ENCODE measurements around the gene NEK1. TPM values are rescaled to one million over a fixed set of nuclear protein-coding genes. Genes with fewer than 3 reads are reported as not detected.

Gene NEK1
- total and polyA plus RNA-seq, 7 experiments from 2014 or later = 7.8 to 21.0 (median 13.9) TPM

DNA sequence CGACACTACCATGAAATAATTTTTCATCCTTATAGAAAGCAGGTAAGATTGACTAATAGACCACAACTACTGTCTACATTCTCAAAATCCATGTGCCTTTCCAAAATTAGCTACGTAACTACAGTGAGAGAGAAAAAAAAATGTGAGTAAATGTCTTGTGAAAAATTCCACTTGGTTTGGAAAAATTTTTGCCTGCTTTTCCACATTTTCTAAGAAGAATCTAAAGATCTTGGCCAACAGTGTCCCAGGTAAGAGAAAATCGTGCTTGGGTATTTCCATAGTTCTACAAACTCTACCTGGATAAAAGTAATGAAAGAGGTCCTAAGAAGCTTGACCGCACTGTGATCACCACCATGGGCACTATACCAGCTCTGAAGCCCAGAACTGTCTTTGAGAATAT lies 6.6 kb upstream of the NEK1 start:
- Mint-ChIP-seq H3K9me3 (no peaks in the 10 kb centered on the region), H3K4me1 (peaks cover 21 to 72% (median 56%) of the 10 kb centered on the region in 7 donors), H3K27me3 (no peaks in the 10 kb centered on the region), H3K36me3 (peaks cover 0 to 4% (median 0%) of the 10 kb centered on the region in 5 donors), H3K4me3 (peak overlapping the region; percentile 89 to 99 (median 98)), H3K27ac (peak overlapping the region; percentile 88 to 99 (median 98))
- ChIA-PET POLR2A (interaction anchor here (0.9 to 3.4 kb wide), 3 partner anchors 7 to 41 kb away, joined by 3 to 16 read pairs (median 15); partner anchors contain the start of gene NEK1), CTCF (no interaction called here)
- intact Hi-C loops (cut with micrococcal nuclease) = loop anchor here in 1 of 2 donors (1.0 kb wide), 1 partner anchor 1139 kb away; the partner anchor contains the start of gene DDX60L
- no peak for ATAC-seq
- peak overlapping the region; percentile 8 for H3K4me3 ChIP-seq (ENCODE audit: low read length)
- peak overlapping the region; percentile 96 for H3K27ac ChIP-seq (ENCODE audit: low read depth, low read length)
- H3K4me1 ChIP-seq (ENCODE audit: control insufficient read depth in 2 of 2, insufficient read depth in 2 of 2, low read length in 2 of 2) = peaks cover 26 to 32% of the 10 kb centered on the region in 2 donors
- no peaks in the 10 kb centered on the region for H3K9me3 ChIP-seq (ENCODE audit: control insufficient read depth in 2 of 3, low read length in 3 of 3)
- H3K36me3 ChIP-seq (ENCODE audit: control insufficient read depth in 2 of 3, insufficient read depth in 3 of 3, low read length in 3 of 3) = peaks cover 0 to 7% (median 0%) of the 10 kb centered on the region in 3 experiments
- H3K27me3 ChIP-seq (ENCODE audit: control insufficient read depth in 2 of 2, insufficient read depth in 2 of 2, low read length in 2 of 2) = no peaks in the 10 kb centered on the region
- no peak for DNase-seq

DNA sequence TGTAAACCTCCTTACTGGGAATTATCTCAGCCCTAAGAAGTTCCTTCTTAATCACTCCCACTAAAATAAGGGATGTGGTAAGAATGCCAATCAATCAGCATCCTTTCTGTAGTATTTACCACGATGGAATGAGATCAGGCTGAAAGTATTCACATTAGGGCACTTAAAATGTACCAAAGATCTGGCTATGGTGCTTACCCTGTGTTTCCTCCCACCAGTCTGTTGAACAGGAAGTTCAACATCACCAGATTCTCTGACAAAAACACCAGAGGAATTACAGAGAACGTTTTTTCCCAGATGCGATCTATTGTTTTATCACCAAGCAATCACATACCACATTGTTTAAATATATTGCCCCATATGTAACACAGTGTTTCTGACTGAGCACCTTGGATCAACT lies 5.9 kb upstream of the NEK1 start:
- ATAC-seq = no peak
- DNase-seq = peak in 7 of 9 donors; percentile 5 to 42 (median 26)
- H3K4me3 Mint-ChIP-seq = peak overlapping the region; percentile 58 to 99 (median 98)
- no peaks in the 10 kb centered on the region for H3K27me3 Mint-ChIP-seq
- no peaks in the 10 kb centered on the region for H3K9me3 Mint-ChIP-seq
- Histone ChIP-seq H3K4me3 (ENCODE audit: low read length) (no peak overlapping the region), H3K9me3 (ENCODE audit: control insufficient read depth in 2 of 3, low read length in 3 of 3) (no peaks in the 10 kb centered on the region), H3K4me1 (ENCODE audit: control insufficient read depth in 2 of 2, insufficient read depth in 2 of 2, low read length in 2 of 2) (peaks cover 26 to 35% of the 10 kb centered on the region in 2 donors), H3K36me3 (ENCODE audit: control insufficient read depth in 2 of 3, insufficient read depth in 3 of 3, low read length in 3 of 3) (peaks cover 0 to 7% (median 0%) of the 10 kb centered on the region in 3 experiments), H3K27me3 (ENCODE audit: control insufficient read depth in 2 of 2, insufficient read depth in 2 of 2, low read length in 2 of 2) (no peaks in the 10 kb centered on the region), H3K27ac (ENCODE audit: low read depth, low read length) (peak overlapping the region; percentile 96)
- H3K27ac Mint-ChIP-seq = peak overlapping the region; percentile 88 to 99 (median 98)
- intact Hi-C loops (cut with micrococcal nuclease) = no loop called here
- ChIA-PET POLR2A (interaction anchor here (0.9 to 3.1 kb wide), 2 partner anchors 10 to 42 kb away, joined by 3 to 15 read pairs; no protein-coding TSS in a partner anchor), CTCF (no interaction called here)
- peaks cover 16 to 68% (median 54%) of the 10 kb centered on the region in 7 donors for H3K4me1 Mint-ChIP-seq
- no peaks in the 10 kb centered on the region for H3K36me3 Mint-ChIP-seq

DNA sequence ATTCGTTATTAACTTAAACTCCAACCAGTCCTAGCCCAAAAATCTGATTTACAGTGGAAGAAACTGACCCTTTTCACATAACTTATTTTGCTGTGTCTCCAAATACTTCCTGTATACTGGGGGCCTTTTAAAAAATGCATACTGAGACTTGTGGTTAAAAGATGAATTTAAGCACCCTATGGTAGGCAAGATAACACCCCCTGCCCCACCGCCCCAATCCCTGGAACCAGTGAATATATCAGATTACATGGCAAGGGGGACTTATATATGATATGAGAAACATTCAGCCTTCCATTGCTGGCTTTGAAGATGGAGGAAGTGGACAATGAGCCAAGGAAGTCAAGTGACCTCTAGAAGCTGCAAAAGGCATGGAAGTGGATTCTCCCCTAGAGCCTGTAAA lies 4.9 kb upstream of the NEK1 start:
- peaks cover 17 to 34% of the 10 kb centered on the region in 2 donors for H3K4me1 ChIP-seq (ENCODE audit: control insufficient read depth in 2 of 2, insufficient read depth in 2 of 2, low read length in 2 of 2)
- no peaks in the 10 kb centered on the region for H3K9me3 Mint-ChIP-seq
- ATAC-seq (no peak), DNase-seq (no peak)
- no peaks in the 10 kb centered on the region for H3K9me3 ChIP-seq (ENCODE audit: control insufficient read depth in 2 of 3, low read length in 3 of 3)
- peak overlapping the region in 1 of 10 donors; percentile 56 for H3K4me3 Mint-ChIP-seq
- no peak overlapping the region for H3K27ac ChIP-seq (ENCODE audit: low read depth, low read length)
- H3K27ac Mint-ChIP-seq = peak overlapping the region in 8 of 9 donors; percentile 54 to 99 (median 88)
- no peaks in the 10 kb centered on the region for H3K36me3 Mint-ChIP-seq
- CTCF ChIA-PET = no interaction called here
- H3K4me1 Mint-ChIP-seq = peaks cover 15 to 68% (median 52%) of the 10 kb centered on the region in 7 donors
- H3K36me3 ChIP-seq (ENCODE audit: control insufficient read depth in 2 of 3, insufficient read depth in 3 of 3, low read length in 3 of 3) = peaks cover 0 to 9% (median 0%) of the 10 kb centered on the region in 3 experiments
- no peaks in the 10 kb centered on the region for H3K27me3 ChIP-seq (ENCODE audit: control insufficient read depth in 2 of 2, insufficient read depth in 2 of 2, low read length in 2 of 2)
- H3K4me3 ChIP-seq (ENCODE audit: low read length) = no peak overlapping the region
- POLR2A ChIA-PET = no interaction called here
- H3K27me3 Mint-ChIP-seq = no peaks in the 10 kb centered on the region
- intact Hi-C loops (cut with micrococcal nuclease) = no loop called here

- Histone ChIP-seq H3K4me3 (ENCODE audit: low read length) (no peak overlapping the region), H3K4me1 (ENCODE audit: control insufficient read depth in 2 of 2, insufficient read depth in 2 of 2, low read length in 2 of 2) (peaks cover 13 to 29% of the 10 kb centered on the region in 2 donors), H3K9me3 (ENCODE audit: control insufficient read depth in 2 of 3, low read length in 3 of 3) (no peaks in the 10 kb centered on the region), H3K27ac (ENCODE audit: low read depth, low read length) (no peak overlapping the region), H3K36me3 (ENCODE audit: control insufficient read depth in 2 of 3, insufficient read depth in 3 of 3, low read length in 3 of 3) (peaks cover 0 to 11% (median 0%) of the 10 kb centered on the region in 3 experiments), H3K27me3 (ENCODE audit: control insufficient read depth in 2 of 2, insufficient read depth in 2 of 2, low read length in 2 of 2) (no peaks in the 10 kb centered on the region)
- POLR2A ChIA-PET = no interaction called here
- intact Hi-C loops (cut with micrococcal nuclease) = no loop called here
- peaks cover 11 to 68% (median 50%) of the 10 kb centered on the region in 7 donors for H3K4me1 Mint-ChIP-seq
- no peaks in the 10 kb centered on the region for H3K36me3 Mint-ChIP-seq
- peak overlapping the region in 8 of 9 donors; percentile 23 to 98 (median 80) for H3K27ac Mint-ChIP-seq
- H3K4me3 Mint-ChIP-seq = no peak overlapping the region
- DNase-seq = no peak
- ATAC-seq = no peak
- CTCF ChIA-PET = no interaction called here
- H3K27me3 Mint-ChIP-seq = no peaks in the 10 kb centered on the region
- no peaks in the 10 kb centered on the region for H3K9me3 Mint-ChIP-seq
Measured at GRCh38 chr4:169616846-169617245, 4.5 kb upstream of the NEK1 start.

- H3K27me3 ChIP-seq (ENCODE audit: control insufficient read depth in 2 of 2, insufficient read depth in 2 of 2, low read length in 2 of 2) = no peaks in the 10 kb centered on the region
- H3K27ac ChIP-seq (ENCODE audit: low read depth, low read length) = no peak overlapping the region
- ChIA-PET POLR2A (no interaction called here), CTCF (interaction anchor here (1.0 to 1.3 kb wide), 2 partner anchors 11 to 195 kb away, joined by 3 read pairs; no protein-coding TSS in a partner anchor)
- Mint-ChIP-seq H3K4me3 (peak overlapping the region in 1 of 10 donors; percentile 22), H3K36me3 (no peaks in the 10 kb centered on the region), H3K27ac (peak overlapping the region in 6 of 9 donors; percentile 32 to 95 (median 60)), H3K9me3 (no peaks in the 10 kb centered on the region), H3K4me1 (peaks cover 17 to 70% (median 55%) of the 10 kb centered on the region in 7 donors), H3K27me3 (no peaks in the 10 kb centered on the region)
- H3K4me3 ChIP-seq (ENCODE audit: low read length) = no peak overlapping the region
- ATAC-seq = no peak
- intact Hi-C loops (cut with micrococcal nuclease) = no loop called here
- DNase-seq = no peak
- peaks cover 0 to 11% (median 0%) of the 10 kb centered on the region in 3 experiments for H3K36me3 ChIP-seq (ENCODE audit: control insufficient read depth in 2 of 3, insufficient read depth in 3 of 3, low read length in 3 of 3)
- peaks cover 14 to 34% of the 10 kb centered on the region in 2 donors for H3K4me1 ChIP-seq (ENCODE audit: control insufficient read depth in 2 of 2, insufficient read depth in 2 of 2, low read length in 2 of 2)
- no peaks in the 10 kb centered on the region for H3K9me3 ChIP-seq (ENCODE audit: control insufficient read depth in 2 of 3, low read length in 3 of 3)
Measured at GRCh38 chr4:169615467-169616106, 3.2 kb upstream of the NEK1 start.

GRCh38 chr4:169612871-169613859 lies 782 bp upstream of the NEK1 start:
- Mint-ChIP-seq H3K9me3 (no peaks in the 10 kb centered on the region), H3K27me3 (no peaks in the 10 kb centered on the region), H3K36me3 (no peaks in the 10 kb centered on the region), H3K4me3 (peak overlapping the region; percentile 90 to 99 (median 98)), H3K4me1 (peaks cover 12 to 73% (median 50%) of the 10 kb centered on the region in 7 donors), H3K27ac (peak overlapping the region; percentile 97 to 100 (median 100))
- DNase-seq = peak; percentile 37 to 78 (median 73)
- CTCF ChIA-PET = interaction anchor here (0.6 to 2.2 kb wide), 15 partner anchors 9 to 1114 kb away, joined by 3 to 10 read pairs (median 4); partner anchors contain the start of gene CBR4
- H3K4me1 ChIP-seq (ENCODE audit: control insufficient read depth in 2 of 2, insufficient read depth in 2 of 2, low read length in 2 of 2) = peaks cover 8 to 25% of the 10 kb centered on the region in 2 donors
- ATAC-seq = peak; percentile 62
- POLR2A ChIA-PET = interaction anchor here (0.7 to 2.7 kb wide), 7 partner anchors 8 to 414 kb away, joined by 3 to 16 read pairs (median 4); partner anchors contain the start of genes CLCN3, HPF1 and MFAP3L
- no peaks in the 10 kb centered on the region for H3K9me3 ChIP-seq (ENCODE audit: control insufficient read depth in 2 of 3, low read length in 3 of 3)
- intact Hi-C loops (cut with micrococcal nuclease) = loop anchor here (1.0 to 5.0 kb wide), 21 partner anchors 7 to 1296 kb away; partner anchors contain the start of genes CBR4 (in 2 of the 2), CLCN3 (in 2 of the 2), DDX60 (in 2 of the 2) and DDX60L (in 1 of the 2)
- H3K4me3 ChIP-seq (ENCODE audit: low read length) = peak overlapping the region; percentile 98
- H3K27me3 ChIP-seq (ENCODE audit: control insufficient read depth in 2 of 2, insufficient read depth in 2 of 2, low read length in 2 of 2) = no peaks in the 10 kb centered on the region
- H3K36me3 ChIP-seq (ENCODE audit: control insufficient read depth in 2 of 3, insufficient read depth in 3 of 3, low read length in 3 of 3) = peaks cover 0 to 4% (median 0%) of the 10 kb centered on the region in 3 experiments
- H3K27ac ChIP-seq (ENCODE audit: low read depth, low read length) = peak overlapping the region; percentile 99

Data from naive thymus-derived CD4-positive, alpha-beta T cell (primary cell).